K562 (cell line): Measurements from ENCODE around the gene FKBP2. TPM values are rescaled to one million over a fixed set of nuclear protein-coding genes. Genes with fewer than 3 reads are reported as not detected.

Experiments used
- ATF7 ChIP-seq: fragments of 450-650 bp; IDR thresholded peaks from 2 replicates; pipeline ENCODE4 v1.7.1; 2014; ENCODE audit warnings: mild to moderate bottlenecking, moderate library complexity
- ELK3 ChIP-seq: fragments of 450-650 bp; formaldehyde crosslinking; IDR thresholded peaks from 2 replicates; pipeline ENCODE4 v1.4.0; 2020; ENCODE audit warnings: mild to moderate bottlenecking
- FOXA3 ChIP-seq, 2 experiments: fragments of 450-650 bp in 1 of 2; sonication (generic) in 1 of 2; formaldehyde crosslinking; IDR thresholded peaks in 1 of 2; conservative IDR thresholded peaks in 1 of 2; 2 replicates each; pipeline versions ENCODE4 v1.4.0 to v1.8.0; 2020 to 2022; ENCODE audit warnings: mild to moderate bottlenecking in 2 of 2, missing genetic modification reagents in 1 of 2
- JUN ChIP-seq, 2 experiments: sonication (generic) in 1 of 2; formaldehyde crosslinking in 1 of 2; IDR thresholded peaks; 2 replicates each; pipeline versions ENCODE4 v1.6.1 to v1.8.0; 2012 to 2022; ENCODE audit warnings: borderline replicate concordance in 2 of 2, mild to moderate bottlenecking in 2 of 2, improper control_type of control experiment in 1 of 2, low read depth in 1 of 2, low read length in 1 of 2, missing genetic modification reagents in 1 of 2
- MTA1 ChIP-seq: fragments of 450-650 bp; IDR thresholded peaks from 2 replicates; pipeline ENCODE4 v1.6.1; 2017; ENCODE audit warnings: borderline replicate concordance
- POLR2B ChIP-seq: fragments of 450-650 bp; IDR thresholded peaks from 2 replicates; pipeline ENCODE4 v1.6.1; 2018; ENCODE audit warnings: low read depth; ENCODE audit not compliant: partially characterized antibody
- POLR2H ChIP-seq: IDR thresholded peaks from 2 replicates; pipeline ENCODE4 v1.6.1; 2016; ENCODE audit warnings: missing genetic modification characterization, low read depth, mild to moderate bottlenecking, control low read depth, missing compliant biosample characterization, moderate library complexity
- REST ChIP-seq, 2 experiments: fragments of 450-650 bp; formaldehyde crosslinking in 1 of 2; IDR thresholded peaks; 2 replicates each; pipeline versions ENCODE4 v1.4.0 to v1.6.1; 2014 to 2020; ENCODE audit warnings: mild to moderate bottlenecking in 2 of 2, borderline replicate concordance in 1 of 2, low read depth in 1 of 2
- SNIP1 ChIP-seq: fragments of 450-650 bp; IDR thresholded peaks from 2 replicates; pipeline ENCODE4 v1.7.1; 2017; ENCODE audit warnings: low read depth, mild to moderate bottlenecking
- TEAD2 ChIP-seq: fragments of 450-650 bp; IDR thresholded peaks from 2 replicates; pipeline ENCODE4 v1.6.1; 2016; ENCODE audit warnings: missing genetic modification characterization, control low read depth, missing compliant biosample characterization
- ZNF143 ChIP-seq: sonication (generic); formaldehyde crosslinking; IDR thresholded peaks from 2 replicates; pipeline ENCODE4 v1.9.0; 2022; ENCODE audit warnings: mild to moderate bottlenecking, missing genetic modification reagents
- ZNF518B ChIP-seq: fragments of 250-450 bp; sonication (Bioruptor Pico); IDR thresholded peaks from 2 replicates; pipeline ENCODE4 v1.5.0; 2021; ENCODE audit warnings: mild to moderate bottlenecking, moderate library complexity
- polyA plus RNA-seq, 8 experiments: library from polyadenylated mRNA; depleted of rRNA in 4 of 8; stranded (reverse) in 5 of 8; unstranded in 3 of 8; fragments of >200 nt; fragmentation: Nextera tagmentation in 2 of 8; fragmentation: Illumina TruSeq in 1 of 8; extraction: Ambion mirVana in 2 of 8; extraction: Trizol in 1 of 8; gene quantifications; 2 replicates each; pipeline versions ENCODE4 v1.2.1 to v1.2.3, GENCODE V29; 2011 to 2014; ENCODE audit warnings: inconsistent platforms in 1 of 8, missing spikeins in 1 of 8
- total RNA-seq, 7 experiments: library from RNA; depleted of rRNA in 6 of 7; stranded (reverse); fragments of >200 nt in 6 of 7; fragmentation: Illumina TruSeq in 2 of 7; extraction: Trizol in 2 of 7; gene quantifications; 2 replicates each; pipeline versions ENCODE4 v1.2.1 to v1.2.3, GENCODE V29; 2011 to 2021; ENCODE audit warnings: low replicate concordance in 1 of 7

Gene FKBP2
- total and polyA plus RNA-seq, 9 of the 15 experiments (the other 6 are each of a cell fraction or from before 2014, with no cell fraction given), result 3.5 to 151 (median 58.1) TPM

- TF ChIP-seq POLR2B, result peak; percentile 77
- TF ChIP-seq TEAD2 (tag), result no peak
- no peak for TF ChIP-seq ELK3 (CRISPR knock-in tag)
- TF ChIP-seq REST (IDR thresholded peaks at IDR 0.05; ENCODE audit: borderline replicate concordance), result peak; percentile 31
- TF ChIP-seq REST (CRISPR knock-in tag; IDR thresholded peaks at IDR 0.05; ENCODE audit: low read depth), result 0 out of 2 replicates have a peak, but pooled peaks have one; percentile 32
- TF ChIP-seq SNIP1, result peak; percentile 34; the same call in 1 of the 2 replicates
- no peak for TF ChIP-seq POLR2H
- no peak for TF ChIP-seq ZNF518B (CRISPR knock-in tag)
- 0 out of 2 replicates have a peak, but pooled peaks have one; percentile 23 for TF ChIP-seq MTA1
- TF ChIP-seq ATF7, result peak; percentile 65; the same call in 1 of the 2 replicates
- peak; percentile 91 for TF ChIP-seq ZNF143 (CRISPR knock-in tag)
- peak; percentile 14; the same call in 1 of the 2 replicates for TF ChIP-seq JUN (IDR thresholded peaks at IDR 0.05; ENCODE audit: borderline replicate concordance, low read depth, low read length)
- no peak for TF ChIP-seq JUN (CRISPR knock-in tag; IDR thresholded peaks at IDR 0.05; ENCODE audit: borderline replicate concordance)
- peak in 1 of 2 experiments; percentile 47; a peak in 1 of 4 replicates for TF ChIP-seq FOXA3 (CRISPR knock-in tag; conservative IDR thresholded peaks at IDR 0.05 in 1 of 2, IDR thresholded peaks at IDR 0.05 in 1 of 2)
Measured at GRCh38 chr11:64246871-64247728, 6.2 kb downstream of the FKBP2 start, which contains the start of gene PPP1R14B (continued).
